MV-4-11 (cell line): ENCODE measurements around the gene RTTN.
"Not testable (repeated sequence)": the region's sequence is repeated elsewhere in the genome, so short reads cannot be mapped to it uniquely, and the experiment has no call there.

ENCODE experiments used
- DNase-seq: peaks from one replicate; lab custom pipeline; 2025; lab: John Stamatoyannopoulos, UW

Gene RTTN

DNA sequence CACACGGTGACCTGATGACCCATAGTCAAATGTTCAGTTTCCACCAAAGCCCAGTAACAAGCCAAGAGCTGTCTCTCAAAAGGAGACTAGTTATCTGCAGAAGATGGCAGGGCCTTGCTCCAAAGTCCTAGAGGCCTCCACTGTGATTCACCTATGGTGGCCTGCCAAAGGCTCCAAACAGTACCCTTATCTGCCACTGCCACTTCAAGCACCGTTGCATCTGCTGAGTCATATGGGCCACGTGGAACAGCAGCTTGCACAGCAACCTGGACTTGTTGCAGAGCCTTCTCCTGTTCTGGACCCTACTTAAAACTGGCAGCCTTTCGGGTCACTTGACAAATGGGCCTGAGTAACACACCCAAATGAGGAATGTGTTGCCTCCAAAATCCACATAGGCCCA, 230.2 kb downstream of the RTTN start:
- DNase-seq: not testable (repeated sequence)

DNA sequence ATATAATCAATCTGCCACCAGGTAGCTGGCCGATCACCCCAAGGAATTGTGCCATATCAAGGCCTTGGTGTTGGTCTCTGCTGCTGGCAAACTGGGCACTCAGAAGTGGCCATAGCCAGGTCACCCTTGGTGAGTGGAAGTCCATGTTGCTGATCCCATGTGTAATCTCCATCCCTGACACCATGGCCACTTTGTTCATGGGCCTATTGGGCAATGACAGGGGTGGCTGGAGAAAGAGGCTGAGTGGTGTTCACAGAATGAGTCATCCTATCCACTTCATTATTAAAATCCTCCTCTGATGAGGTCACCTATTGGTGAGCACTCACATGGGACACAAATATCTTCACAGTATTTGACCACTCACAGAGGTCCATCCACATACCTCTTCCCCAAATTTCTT, 231.1 kb downstream of the RTTN start:
- DNase-seq: peak; percentile 35

DNA sequence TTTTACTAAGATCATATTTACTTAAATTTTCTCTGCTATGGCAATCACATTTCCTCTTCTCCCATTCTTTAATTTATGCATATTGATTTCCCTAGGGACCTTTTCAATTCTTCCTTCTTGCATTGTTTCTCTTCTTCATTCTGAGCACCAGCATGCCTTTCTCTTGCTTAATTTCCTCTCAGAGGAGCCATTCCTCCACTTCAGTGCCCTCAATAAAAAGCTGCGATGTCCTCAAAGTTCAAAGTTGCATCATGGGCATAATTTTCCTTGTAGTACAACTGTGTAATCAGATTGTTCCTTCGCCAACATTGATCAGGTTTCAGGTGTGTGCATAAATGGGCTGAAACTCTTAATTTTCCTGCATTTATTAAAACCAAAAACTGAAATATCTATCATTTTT, 236.0 kb downstream of the RTTN start:
- DNase-seq: peak; percentile 58

DNA sequence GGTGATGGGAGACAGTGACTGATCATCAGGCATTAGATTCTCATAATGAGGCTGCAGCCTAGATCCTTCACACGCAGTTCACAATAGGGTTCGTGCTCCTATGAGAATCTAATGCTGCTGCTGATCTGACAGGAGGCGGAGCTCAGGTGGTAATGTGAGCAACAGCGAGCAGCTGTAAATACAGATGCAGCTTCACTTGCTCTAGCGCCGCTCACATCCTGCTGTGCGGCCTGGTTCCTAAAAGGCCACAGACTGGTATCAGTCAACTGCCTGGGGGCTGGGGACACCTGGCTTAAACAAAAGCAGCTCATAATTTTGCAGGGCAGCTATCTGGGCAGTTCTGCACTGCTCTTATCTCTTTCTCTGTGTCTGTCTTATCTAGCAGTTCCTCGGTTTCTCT, 237.4 kb downstream of the RTTN start:
- no peak for DNase-seq

DNA sequence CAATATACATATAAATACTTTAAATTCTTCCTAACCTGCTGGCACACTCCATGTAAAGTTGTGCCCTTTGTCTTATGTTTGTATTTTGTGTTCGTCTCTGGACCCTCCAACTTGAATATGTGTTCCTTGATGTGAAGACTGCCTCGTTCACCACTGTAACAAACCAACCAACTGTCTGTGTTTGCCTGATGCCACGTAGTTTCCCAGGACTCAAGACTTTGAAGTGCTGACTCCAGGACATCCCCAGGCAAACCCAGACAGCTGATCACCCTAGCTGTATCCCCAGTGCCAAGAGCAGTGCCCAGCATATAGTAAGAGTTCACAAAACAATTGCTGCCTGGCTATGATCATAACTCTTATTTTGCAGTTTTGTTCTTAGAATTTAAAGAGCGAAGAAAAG, 242.3 kb downstream of the RTTN start:
- no peak for DNase-seq

DNA sequence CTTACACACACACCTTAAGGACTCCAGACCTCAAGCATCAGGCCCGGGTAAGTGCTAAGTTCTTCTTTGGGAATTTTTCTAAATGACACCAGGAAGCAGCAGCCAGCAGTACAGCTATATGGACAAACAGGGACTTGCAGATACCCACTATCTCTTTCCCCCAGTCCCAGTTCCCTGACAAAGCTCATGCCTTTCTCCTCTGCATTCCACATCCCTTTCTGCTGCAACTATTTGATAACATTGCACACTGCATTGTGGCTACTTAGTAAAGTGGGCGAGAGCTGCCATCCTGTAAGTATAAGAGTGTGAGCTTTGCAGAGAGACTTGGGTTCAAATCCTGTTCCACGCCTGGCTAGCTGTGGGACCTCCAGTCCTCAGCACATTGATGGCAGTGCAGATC, 243.8 kb downstream of the RTTN start:
- no peak for DNase-seq

DNA sequence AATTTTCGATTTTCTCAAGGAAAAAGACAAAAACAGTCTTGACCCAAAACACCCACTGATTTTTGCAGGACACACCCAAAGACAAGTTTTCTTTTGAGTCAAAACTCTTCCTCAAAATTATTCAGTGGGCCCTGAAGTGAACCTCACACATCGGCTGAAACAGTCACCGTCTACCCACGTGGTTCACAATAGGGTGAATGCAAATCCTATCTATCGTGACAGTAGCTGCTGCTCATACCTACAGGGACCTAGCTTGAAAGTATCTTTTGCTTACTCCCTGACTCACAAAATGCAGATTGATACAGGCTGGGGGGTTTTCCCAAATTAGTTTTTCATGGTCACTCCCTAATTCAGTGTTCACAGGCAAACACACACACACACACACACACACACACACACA, 247.1 kb downstream of the RTTN start:
- no peak for DNase-seq

DNA sequence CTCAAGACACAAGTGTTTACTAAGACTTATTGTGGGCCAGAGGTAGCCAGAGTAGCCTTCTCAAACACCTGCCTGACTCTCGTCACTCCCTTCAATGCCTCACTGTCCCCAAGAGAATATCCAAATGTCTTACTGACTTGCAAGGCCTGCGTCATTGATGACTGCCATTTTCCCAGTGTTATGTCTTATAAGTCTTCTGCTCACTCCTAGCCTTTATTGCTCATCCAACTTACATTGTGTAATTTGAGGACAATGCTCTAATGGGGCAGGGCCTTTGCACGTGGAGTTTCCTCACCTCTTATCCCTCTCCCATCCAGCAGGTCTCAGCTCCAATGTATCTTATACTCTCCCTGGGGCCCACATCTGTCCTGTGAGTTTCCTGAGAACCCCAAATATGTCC, 247.7 kb downstream of the RTTN start:
- no peak for DNase-seq

DNA sequence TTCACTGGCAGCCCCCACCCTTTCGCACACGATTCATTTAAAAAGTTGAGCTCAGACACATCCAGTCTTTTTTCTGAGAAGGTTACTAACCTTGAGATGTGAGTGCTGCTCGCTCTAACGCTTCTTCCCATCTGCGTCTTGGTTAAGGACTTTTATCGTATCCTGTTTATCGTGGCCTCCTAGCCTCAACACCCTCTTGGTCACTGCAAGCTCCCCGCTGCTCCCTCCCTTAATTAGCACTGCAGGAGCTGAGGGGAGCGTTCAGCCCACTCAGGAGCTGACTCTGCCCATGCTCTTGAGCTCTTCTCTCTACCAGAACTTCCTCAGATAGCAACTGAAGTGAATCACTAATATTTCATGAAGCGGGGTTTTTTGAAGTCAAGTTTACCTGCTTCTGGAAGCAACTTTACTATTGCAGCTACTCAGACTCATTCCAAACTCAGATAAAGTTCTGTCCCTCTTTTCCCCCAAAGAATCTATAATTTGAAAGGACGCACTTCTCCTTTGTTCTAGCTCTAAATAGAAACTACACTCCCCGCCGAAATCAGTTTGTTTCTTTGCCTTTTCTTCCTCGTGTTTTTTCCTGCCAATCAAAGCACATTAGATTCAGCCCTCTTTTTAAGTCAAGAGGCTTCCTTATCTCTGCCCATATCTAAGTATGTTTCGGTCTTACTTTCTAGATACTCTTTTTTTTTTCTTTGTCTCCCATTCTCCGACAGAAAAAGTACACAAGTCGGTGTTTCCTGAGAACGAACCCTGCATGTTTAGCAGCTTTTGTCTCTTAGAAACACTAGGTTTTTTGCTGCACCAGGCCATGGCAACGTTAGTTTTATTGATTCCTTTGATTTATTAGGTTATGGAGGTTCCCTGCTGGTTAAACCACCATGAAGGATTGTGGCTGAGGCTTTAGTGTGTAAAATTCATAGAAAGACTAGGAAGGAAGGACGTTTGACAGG, 248.5 kb downstream of the RTTN start:
- peak; percentile 46 for DNase-seq

DNA sequence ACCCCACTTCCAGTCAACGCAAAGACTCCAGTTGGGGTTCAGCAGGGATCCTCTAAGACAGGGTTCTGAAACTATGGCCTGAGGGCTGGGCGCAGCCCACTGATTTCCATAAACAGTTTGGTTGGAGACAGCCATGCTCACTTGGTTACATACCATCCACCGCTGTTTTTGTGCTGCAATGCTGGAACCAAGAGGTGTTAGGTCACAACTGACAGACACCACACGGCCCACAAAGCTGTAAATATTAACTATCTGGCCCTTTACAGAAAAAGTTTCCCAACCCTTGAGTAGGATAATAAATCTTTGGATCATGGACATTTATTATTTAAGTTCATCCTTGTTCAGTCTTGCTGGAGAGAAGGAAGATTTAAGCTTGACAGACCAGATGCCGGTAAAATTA, 249.4 kb downstream of the RTTN start:
- peak; percentile 36 for DNase-seq

DNA sequence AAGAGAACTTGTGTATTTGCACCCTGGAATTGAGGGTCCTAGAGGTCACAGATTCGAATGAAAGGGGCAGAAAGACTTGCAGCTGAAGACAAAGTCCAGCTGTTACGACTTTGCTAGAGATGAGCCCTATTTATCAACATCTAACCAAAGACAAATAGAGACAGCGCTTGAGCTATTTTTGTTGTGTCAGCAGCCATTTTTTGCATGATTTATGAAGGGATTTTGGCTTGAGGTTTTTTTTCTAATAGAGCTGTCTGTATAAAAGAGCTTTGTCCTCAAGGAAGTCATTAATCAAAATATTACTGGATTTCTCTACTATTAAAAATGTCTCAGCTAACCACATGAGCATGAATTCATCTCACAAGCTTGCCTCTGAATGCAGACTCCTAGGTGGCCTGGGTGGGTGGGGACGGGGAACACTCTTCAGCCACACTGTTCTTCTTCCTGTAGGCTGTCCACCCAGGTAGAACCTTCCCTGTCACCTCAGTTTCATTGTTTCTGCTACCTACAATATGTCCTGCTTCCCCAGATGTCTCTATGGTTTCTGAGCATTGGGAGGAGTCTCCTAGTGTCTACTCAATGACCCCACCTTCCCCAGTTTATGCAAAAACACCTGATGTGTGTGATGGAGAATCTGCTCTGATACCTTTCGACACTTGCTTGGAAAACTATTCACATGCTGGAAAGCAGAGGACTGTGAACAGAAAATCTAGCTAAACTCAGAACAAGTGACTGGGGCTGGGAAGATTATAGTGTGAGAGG, 250.6 kb downstream of the RTTN start:
- no peak for DNase-seq

DNA sequence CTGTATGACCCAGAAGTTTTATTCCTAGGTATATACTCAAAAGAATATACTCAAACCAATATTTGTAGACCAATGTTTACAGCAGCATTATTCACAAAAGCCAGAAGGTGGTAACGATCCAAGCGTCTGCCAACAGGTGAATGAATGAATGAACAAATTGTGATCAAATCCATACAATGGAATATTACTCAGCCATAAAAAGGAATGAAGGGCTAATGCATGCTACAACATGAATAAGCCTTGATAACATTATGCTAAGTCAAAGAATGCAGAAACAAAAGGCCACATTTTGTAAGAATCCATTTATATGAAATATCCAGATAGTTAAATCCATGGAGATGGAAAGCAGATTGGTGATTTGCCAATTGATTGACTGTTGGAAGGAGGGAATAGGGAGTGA, 252.3 kb downstream of the RTTN start:
- DNase-seq: no peak
